HCT116 (cell line): ENCODE results near the gene NAPA. TPM values are rescaled to one million over a fixed set of nuclear protein-coding genes. Genes with fewer than 3 reads are reported as not detected.

ENCODE experiments used
- ATAC-seq: fragments of 200-7000 bp; cut with Tn5 transposase; 2 replicates; pipeline ENCODE4 v1.9.1; 2020; ENCODE audit warnings: mild to moderate bottlenecking, moderate library complexity
- Bru-seq: library from RNA; stranded (reverse); fragments of 400-500 nt; gene quantifications from one replicate; lab custom pipeline; 2021; lab: Mats Ljungman, UMichigan
- BruChase-seq, 2 experiments: library from RNA; stranded (reverse); fragments of 400-500 nt; gene quantifications; one replicate each; lab custom pipeline; 2021; lab: Mats Ljungman, UMichigan
- BruUV-seq: library from RNA; stranded (reverse); fragments of 400-500 nt; replicated peaks from 2 replicates; lab custom pipeline; 2021; lab: Mats Ljungman, UMichigan
- CTCF ChIA-PET: fragments of 300-600 bp; sonication (Branson Sonifier 250); formaldehyde crosslinking; loops from one replicate; lab custom pipeline; 2021; ENCODE audit warnings: antibody characterized with exemption; lab: Charles Lee
- POLR2A ChIA-PET: fragments of 300-600, 350-600 bp; sonication (Branson Sonifier 250); formaldehyde crosslinking; loops from one replicate; lab custom pipeline; 2021; ENCODE audit warnings: antibody characterized with exemption; lab: Charles Lee
- RAD21 ChIA-PET, 2 experiments: fragments of 300-600 bp; sonication (Branson Sonifier 250); formaldehyde crosslinking; loops; one replicate each; lab custom pipeline; 2023; ENCODE audit warnings: low total read pairs in 2 of 2; ENCODE audit not compliant: uncharacterized antibody in 2 of 2, unreplicated experiment in 2 of 2, low non-redundant PET in 1 of 2; lab: Charles Lee
- DNase-seq: peaks from one replicate; pipeline ENCODE4 v3.0.0-alpha.2; 2010; ENCODE audit warnings: low read depth, low spot score
- H2AFZ ChIP-seq: fragments of 200-600 bp; shearing (Covaris generic), sonication (generic); 2 replicates; pipeline ENCODE4 v1.6.1; 2017; ENCODE audit warnings: low read depth, mixed run types, mixed read lengths, antibody characterized with exemption, low read length; ENCODE audit not compliant: poor library complexity, severe bottlenecking
- H3K27ac ChIP-seq: 2 replicates; pipeline ENCODE4 v1.5.1; 2012; ENCODE audit warnings: low read depth, low read length
- H3K27me3 ChIP-seq: fragments of 200-600 bp; sonication (generic); 2 replicates; pipeline ENCODE4 v1.6.1; 2016; ENCODE audit warnings: mixed run types, low read length, mixed read lengths; ENCODE audit not compliant: insufficient read depth
- H3K36me3 ChIP-seq, 2 experiments: fragments of 200-500 bp in 1 of 2; fragments of 200-600 bp in 1 of 2; sonication (Bioruptor generic) in 1 of 2; sonication (generic) in 1 of 2; 2 replicates each; pipeline versions ENCODE4 v1.5.1 to v1.6.1; 2014 to 2016; ENCODE audit warnings: low read length in 2 of 2, inconsistent platforms in 1 of 2, mixed read lengths in 1 of 2, mixed run types in 1 of 2; ENCODE audit not compliant: insufficient read depth in 2 of 2, control insufficient read depth in 1 of 2
- H3K4me1 ChIP-seq, 2 experiments: fragments of 200-600 bp in 1 of 2; sonication (generic) in 1 of 2; 2 replicates each; pipeline versions ENCODE4 v1.5.1 to v1.6.1; 2012 to 2017; ENCODE audit warnings: low read length in 2 of 2, inconsistent platforms in 1 of 2, mild to moderate bottlenecking in 1 of 2, mixed read lengths in 1 of 2, mixed run types in 1 of 2, moderate library complexity in 1 of 2; ENCODE audit not compliant: insufficient read depth in 2 of 2, control insufficient read depth in 1 of 2
- H3K4me2 ChIP-seq: fragments of 200-600 bp; sonication (generic); 2 replicates; pipeline ENCODE4 v1.6.1; 2017; ENCODE audit warnings: mixed run types, low read length, mixed read lengths
- H3K4me3 ChIP-seq, 2 experiments: fragments of 200-600 bp in 1 of 2; sonication (generic) in 1 of 2; replicated peaks in 1 of 2; 2 replicates each; pipeline ENCODE4 v1.5.1; 2011 to 2016; ENCODE audit warnings: low read length in 2 of 2, control low read depth in 1 of 2, low read depth in 1 of 2, mild to moderate bottlenecking in 1 of 2, mixed read lengths in 1 of 2, mixed run types in 1 of 2
- H3K79me2 ChIP-seq: fragments of 200-600 bp; sonication (generic); 2 replicates; pipeline ENCODE4 v1.6.1; 2017; ENCODE audit warnings: mild to moderate bottlenecking, mixed run types, low read length, moderate library complexity, mixed read lengths; ENCODE audit not compliant: insufficient read depth
- H3K9ac ChIP-seq: fragments of 200-600 bp; sonication (generic); 2 replicates; pipeline ENCODE4 v1.6.1; 2016; ENCODE audit warnings: low read length, mixed read lengths
- H3K9me2 ChIP-seq: fragments of 200-600 bp; sonication (generic), shearing (Covaris generic); 2 replicates; pipeline ENCODE4 v1.6.1; 2017; ENCODE audit warnings: mixed run types, mild to moderate bottlenecking, moderate library complexity; ENCODE audit not compliant: insufficient read depth
- H3K9me3 ChIP-seq, 2 experiments: fragments of 200-500 bp in 1 of 2; fragments of 200-600 bp in 1 of 2; sonication (Bioruptor generic) in 1 of 2; sonication (generic) in 1 of 2; 2 replicates each; pipeline ENCODE4 v1.6.1; 2014 to 2017; ENCODE audit warnings: low read length in 2 of 2, mixed read lengths in 2 of 2, inconsistent platforms in 1 of 2, low read depth in 1 of 2, mild to moderate bottlenecking in 1 of 2, mixed run types in 1 of 2, moderate library complexity in 1 of 2; ENCODE audit not compliant: control insufficient read depth in 1 of 2, insufficient read depth in 1 of 2
- H4K20me1 ChIP-seq: fragments of 200-600 bp; sonication (generic), shearing (Covaris generic); 2 replicates; pipeline ENCODE4 v1.6.1; 2017; ENCODE audit warnings: mixed run types, mild to moderate bottlenecking, moderate library complexity; ENCODE audit not compliant: insufficient read depth
- EGR1 ChIP-seq: IDR thresholded peaks from 2 replicates; pipeline ENCODE4 v1.6.1; 2012; ENCODE audit warnings: low read depth
- MAX ChIP-seq: IDR thresholded peaks from 2 replicates; pipeline ENCODE4 v1.6.1; 2012
- POLR2AphosphoS5 ChIP-seq: IDR thresholded peaks from 2 replicates; pipeline ENCODE4 v1.6.1; 2011; ENCODE audit warnings: mild to moderate bottlenecking, low read depth, low read length, moderate library complexity
- REST ChIP-seq: IDR thresholded peaks from 2 replicates; pipeline ENCODE4 v1.6.1; 2012; ENCODE audit warnings: low read depth
- SIN3A ChIP-seq: IDR thresholded peaks from 2 replicates; pipeline ENCODE4 v1.6.1; 2012; ENCODE audit warnings: low read depth
- SP1 ChIP-seq: IDR thresholded peaks from 2 replicates; pipeline ENCODE4 v1.6.1; 2012; ENCODE audit warnings: low read depth
- YY1 ChIP-seq: IDR thresholded peaks from 2 replicates; pipeline ENCODE4 v1.6.1; 2011; ENCODE audit warnings: low read length, low read depth, moderate library complexity, mild to moderate bottlenecking; ENCODE audit not compliant: insufficient replicate concordance; ENCODE audit errors: extremely low read depth
- ZFX ChIP-seq: fragments of 450-650 bp; IDR thresholded peaks from 2 replicates; pipeline ENCODE4 v1.6.1; 2017
- ZNF274 ChIP-seq: fragments of 200-500 bp; sonication (Bioruptor generic); IDR thresholded peaks from 2 replicates; pipeline ENCODE4 v1.6.1; 2014; ENCODE audit warnings: mild to moderate bottlenecking, low read depth, low read length, inconsistent platforms
- intact Hi-C: fragments of 100-400 bp; cut with micrococcal nuclease; formaldehyde crosslinking; loops from 2 replicates; pipeline ENCODE4 v1.10.0; 2022
- long read RNA-seq: library from polyadenylated mRNA; unstranded; transcript quantifications from one replicate; pipeline ENCODE4 v2.0.0, GENCODE V29; 2021; ENCODE audit not compliant: unreplicated experiment
- polyA plus RNA-seq: library from polyadenylated mRNA; unstranded; fragments of >200 nt; gene quantifications from 2 replicates; pipeline ENCODE4 v1.2.1, GENCODE V29; 2012; ENCODE audit warnings: missing spikeins
- total RNA-seq: library from RNA; stranded (reverse); gene quantifications from one replicate; pipeline ENCODE4 v1.2.1, GENCODE V29; 2021; ENCODE audit not compliant: unreplicated experiment

Gene NAPA
- 58.8 TPM for total RNA-seq
- 42.8 and 45.3 TPM in 2 replicates for polyA plus RNA-seq
- percentile 60 among the genes with signal in this experiment for Bru-seq, nascent RNA
- BruChase-seq, experiment 1, labeled RNA remaining after a 6-hour chase = percentile 77 among the genes with signal in this experiment
- BruChase-seq, experiment 2, labeled RNA remaining after a 2-hour chase = percentile 66 among the genes with signal in this experiment
- long read RNA-seq, transcript NAPA-201 (11 exons, 1,839 nt) = major isoform, 53 of 65 reads
- long read RNA-seq, partial matches to known transcripts = 0 of 65 reads
- long read RNA-seq, other reads (novel, unspliced or antisense) = 10 of 65 reads

GRCh38 chr19:47514869-47515588, at the start of gene NAPA:
NAPA (minus strand) TSS chr19:47515063; CDS start chr19:47514940, 123 bp downstream.
- H3K27ac ChIP-seq = peak within 1 kb of the TSS; percentile 64
- peaks cover 32% of the 10 kb centered on the region for H3K79me2 ChIP-seq
- H3K36me3 ChIP-seq = no peaks in the 10 kb centered on the region
- peak within 1 kb of the TSS; percentile 95 for H3K4me2 ChIP-seq
- H3K4me3 ChIP-seq = peak within 1 kb of the TSS; percentile 88 to 100
- RAD21 ChIA-PET = interaction anchor here (0.6 to 1.2 kb wide), 4 partner anchors 78 to 86 kb away, joined by 3 to 5 read pairs (median 4); no protein-coding TSS in a partner anchor
- peak within 1 kb of the TSS; percentile 89 for H2AFZ ChIP-seq
- peak; percentile 95 for ATAC-seq
- intact Hi-C loops = loop anchor here (1.0 to 2.0 kb wide), 4 partner anchors 68 to 183 kb away; no protein-coding TSS in a partner anchor
- H3K9me2 ChIP-seq = no peaks in the 10 kb centered on the region
- peak; percentile 59 for TF ChIP-seq POLR2AphosphoS5
- no peak for TF ChIP-seq REST
- peak; percentile 37; the same call in 1 of the 2 replicates for TF ChIP-seq ZFX
- no peak for TF ChIP-seq ZNF274
- TF ChIP-seq SIN3A = peak; percentile 99
- TF ChIP-seq SP1 = peak; percentile 95
- TF ChIP-seq EGR1 = peak; percentile 97
- peak; percentile 10 for TF ChIP-seq YY1
- TF ChIP-seq MAX = peak; percentile 93
- TF ChIP-seq, all 23 proteins: peak for 7
- H4K20me1 ChIP-seq = no peaks in the 10 kb centered on the region
- ChIA-PET CTCF (interaction anchor here (0.6 to 1.6 kb wide), 19 partner anchors 9 to 759 kb away, joined by 3 to 13 read pairs (median 4); partner anchors contain the start of gene KPTN), POLR2A (interaction anchor here (0.7 to 1.0 kb wide), 3 partner anchors 11 to 16 kb away, joined by 3 to 5 read pairs (median 4); no protein-coding TSS in a partner anchor)
- DNase-seq = peak; percentile 99
- H3K4me1 ChIP-seq = peaks cover 8 to 26% of the 10 kb centered on the region in 2 experiments; a peak in 3 of 4 replicates
- H3K9me3 ChIP-seq = no peaks in the 10 kb centered on the region
- no peaks in the 10 kb centered on the region for H3K27me3 ChIP-seq
- H3K9ac ChIP-seq = peak within 1 kb of the TSS; percentile 97
- BruUV-seq = no TSS peak
